ENCODE data around the gene CRNKL1. TPM values are rescaled to one million over a fixed set of nuclear protein-coding genes. Genes with fewer than 3 reads are reported as not detected.

Gene CRNKL1
- polyA plus RNA-seq, 3 donors, result 4.0 to 7.4 (median 5.9) TPM

- H3K4me1 ChIP-seq (ENCODE audit: control insufficient read depth in 1 of 2, insufficient read depth in 2 of 2, low read length in 2 of 2), result no peaks in the 10 kb centered on the region
- Mint-ChIP-seq H3K4me3 (no peak overlapping the region), H3K36me3 (peaks cover 83 to 89% of the 10 kb centered on the region in 2 donors), H3K27me3 (ENCODE audit: low read depth in 3 of 3) (no peaks in the 10 kb centered on the region), H3K27ac (peak overlapping the region in 1 of 7 donors; percentile 38), H3K9me3 (no peaks in the 10 kb centered on the region), H3K4me1 (no peaks in the 10 kb centered on the region)
- H3K27me3 ChIP-seq (ENCODE audit: control insufficient read depth in 2 of 2, insufficient read depth in 2 of 2, low read length in 2 of 2), result no peaks in the 10 kb centered on the region
- intact Hi-C loops (cut with micrococcal nuclease), result no loop called here
- H2AFZ ChIP-seq (ENCODE audit: insufficient read depth, low read depth, low read length, poor library complexity, severe bottlenecking), result no peak overlapping the region
- TF ChIP-seq CTCF (IDR thresholded peaks at IDR 0.05), result no peak
- H3K9ac ChIP-seq (ENCODE audit: insufficient read depth, low read length, poor library complexity, severe bottlenecking), result no peak overlapping the region
- peaks cover 13% of the 10 kb centered on the region for H3K79me2 ChIP-seq (ENCODE audit: insufficient read depth, low read length)
- no peak overlapping the region for H3K4me2 ChIP-seq (replicated peaks; ENCODE audit: extremely low read depth, low read length, poor library complexity, severe bottlenecking)
- peaks cover 94 to 97% of the 10 kb centered on the region in 2 donors for H3K36me3 ChIP-seq (replicated peaks in 1 of 2; ENCODE audit: control insufficient read depth in 1 of 2, insufficient read depth in 2 of 2, low read length in 2 of 2)
- no peaks in the 10 kb centered on the region for H3K9me3 ChIP-seq (replicated peaks in 1 of 2; ENCODE audit: control insufficient read depth in 1 of 2, insufficient read depth in 1 of 2, low read length in 2 of 2)
- WGBS (ENCODE audit: insufficient coverage), result no CpG with 5 or more reads among the region's 4 CpGs
- H3K4me3 ChIP-seq (replicated peaks in 1 of 3; ENCODE audit: low read depth in 2 of 3, low read length in 3 of 3), result no peak overlapping the region
- H3K27ac ChIP-seq (ENCODE audit: low read depth in 1 of 2, low read length in 2 of 2), result no peak overlapping the region
- H4K20me1 ChIP-seq (ENCODE audit: insufficient read depth, low read length), result peaks cover 20% of the 10 kb centered on the region
- DNase-seq, result no peak
Observed at GRCh38 chr20:20034486-20034885, 17.8 kb downstream of the CRNKL1 start.

- Histone ChIP-seq H3K36me3 (replicated peaks in 1 of 2; ENCODE audit: control insufficient read depth in 1 of 2, insufficient read depth in 2 of 2, low read length in 2 of 2) (peaks cover 93 to 96% of the 10 kb centered on the region in 2 donors), H3K4me1 (ENCODE audit: control insufficient read depth in 1 of 2, insufficient read depth in 2 of 2, low read length in 2 of 2) (no peaks in the 10 kb centered on the region), H3K9me3 (replicated peaks in 1 of 2; ENCODE audit: control insufficient read depth in 1 of 2, insufficient read depth in 1 of 2, low read length in 2 of 2) (no peaks in the 10 kb centered on the region), H3K4me3 (replicated peaks in 1 of 3; ENCODE audit: low read depth in 2 of 3, low read length in 3 of 3) (no peak overlapping the region), H4K20me1 (ENCODE audit: insufficient read depth, low read length) (peaks cover 23% of the 10 kb centered on the region), H3K27ac (ENCODE audit: low read depth in 1 of 2, low read length in 2 of 2) (no peak overlapping the region), H3K9ac (ENCODE audit: insufficient read depth, low read length, poor library complexity, severe bottlenecking) (no peak overlapping the region), H3K4me2 (replicated peaks; ENCODE audit: extremely low read depth, low read length, poor library complexity, severe bottlenecking) (no peak overlapping the region), H3K27me3 (ENCODE audit: control insufficient read depth in 2 of 2, insufficient read depth in 2 of 2, low read length in 2 of 2) (no peaks in the 10 kb centered on the region), H2AFZ (ENCODE audit: insufficient read depth, low read depth, low read length, poor library complexity, severe bottlenecking) (no peak overlapping the region), H3K79me2 (ENCODE audit: insufficient read depth, low read length) (peaks cover 30% of the 10 kb centered on the region)
- Mint-ChIP-seq H3K9me3 (no peaks in the 10 kb centered on the region), H3K36me3 (peaks cover 74 to 86% of the 10 kb centered on the region in 2 donors), H3K4me1 (no peaks in the 10 kb centered on the region), H3K4me3 (no peak overlapping the region), H3K27me3 (ENCODE audit: low read depth in 3 of 3) (no peaks in the 10 kb centered on the region), H3K27ac (no peak overlapping the region)
- TF ChIP-seq CTCF (IDR thresholded peaks at IDR 0.05), result no peak
- WGBS (ENCODE audit: insufficient coverage), result 100% methylated on average over 2 of the region's 5 CpGs
- intact Hi-C loops (cut with micrococcal nuclease), result no loop called here
- DNase-seq, result no peak
Observed at GRCh38 chr20:20031790-20032189, 20.5 kb downstream of the CRNKL1 start.
